Lower leg skin (tissue), 4 donors: ENCODE data around the gene EIF2B4. TPM values are rescaled to one million over a fixed set of nuclear protein-coding genes. Genes with fewer than 3 reads are reported as not detected.

ENCODE experiments used
- DNase-seq, 2 donors: peaks; one replicate each; pipeline ENCODE4 v3.0.0-alpha.2; 2019; ENCODE audit warnings: low spot score in 2 of 2
- H3K4me3 ChIP-seq: fragments of 200-600 bp; sonication (generic); 2 replicates; pipeline ENCODE4 v1.5.1; 2017; ENCODE audit warnings: mild to moderate bottlenecking, low read depth; ENCODE audit not compliant: poor library complexity, severe bottlenecking
- CTCF ChIP-seq, 3 donors: fragments of 450-650 bp; IDR thresholded peaks; one replicate each; pipeline ENCODE4 v1.5.1; 2016; ENCODE audit warnings: antibody characterized with exemption in 3 of 3, mild to moderate bottlenecking in 3 of 3, moderate library complexity in 2 of 3
- POLR2A ChIP-seq, 2 donors: fragments of 450-650 bp; IDR thresholded peaks; one replicate each; pipeline ENCODE4 v1.6.1; 2016 to 2017; ENCODE audit warnings: antibody characterized with exemption in 2 of 2, mild to moderate bottlenecking in 1 of 2, moderate library complexity in 1 of 2
- WGBS, 2 donors: methylation state at CpG; one replicate each; pipeline ENCODE4 v1.1.5; 2018; 5-methylcytosine and 5-hydroxymethylcytosine counted together
- intact Hi-C: fragments of 100-400 bp; cut with DNase I; formaldehyde crosslinking; loops from one replicate; pipeline ENCODE4 v1.15.0; 2023; ENCODE audit warnings: low total_unique reads
- total RNA-seq, 4 donors: library from RNA; depleted of rRNA; stranded (reverse); fragments of >200 nt; gene quantifications; one replicate each; pipeline ENCODE4 v1.1.0, GENCODE V29; 2016

Gene EIF2B4
- total RNA-seq, 4 donors from 2014 or later, result 49.3 to 64.3 (median 57.2) TPM

GRCh38 chr2:27316655-27317412 lies 53.3 kb downstream of the EIF2B4 start:
- H3K4me3 ChIP-seq, result no peak overlapping the region
- intact Hi-C loops, result no loop called here
- no peak for DNase-seq
- TF ChIP-seq POLR2A (IDR thresholded peaks at IDR 0.05), result no peak
- no peak for TF ChIP-seq CTCF (IDR thresholded peaks at IDR 0.05)
- WGBS, 2 donors, result 68 to 79% methylated on average over 12 of the region's 12 CpGs

GRCh38 chr2:27315122-27315521 lies 55.0 kb downstream of the EIF2B4 start:
- intact Hi-C loops, result no loop called here
- DNase-seq, result no peak
- H3K4me3 ChIP-seq, result no peak overlapping the region
- 73 to 80% methylated on average over 8 of the region's 8 CpGs for WGBS, 2 donors
- TF ChIP-seq CTCF (IDR thresholded peaks at IDR 0.05) (no peak), POLR2A (IDR thresholded peaks at IDR 0.05) (no peak)

- WGBS, 2 donors, result 86 to 89% methylated on average over 8 to 9 of the region's 9 CpGs
- intact Hi-C loops, result no loop called here
- no peak overlapping the region for H3K4me3 ChIP-seq
- DNase-seq, result no peak
- TF ChIP-seq CTCF (IDR thresholded peaks at IDR 0.05), result no peak
- TF ChIP-seq POLR2A (IDR thresholded peaks at IDR 0.05), result no peak
These were observed 55.4 kb downstream of the EIF2B4 start for GRCh38 chr2:27314709-27315108.

Other genes starting within 250 kb of the EIF2B4 start
- under 1 TPM in 2 of 4 donors, not detected in 2; 0.57 to 0.94 TPM for gene ABHD1, start 246.5 kb downstream of the EIF2B4 start, total RNA-seq
- gene PREB, start 235.7 kb downstream of the EIF2B4 start, total RNA-seq, result 10 to 100 TPM; 41.2 to 76.5 (median 53.5) TPM
- not detected for gene PRR30, start 230.9 kb downstream of the EIF2B4 start, total RNA-seq
- gene TCF23, start 221.3 kb downstream of the EIF2B4 start, total RNA-seq, result not detected
- 100 to 1,000 TPM; 107 to 121 (median 114) TPM for gene ATRAID, start 158.3 kb downstream of the EIF2B4 start, total RNA-seq
- gene SLC5A6, start 158.1 kb downstream of the EIF2B4 start, total RNA-seq, result 10 to 100 TPM; 11.6 to 24.6 (median 17.0) TPM
- 10 to 100 TPM in 3 of 4 donors, 1 to 10 TPM in 1; 9.0 to 28.8 (median 17.4) TPM for gene CAD, start 153.0 kb downstream of the EIF2B4 start, total RNA-seq
- gene SLC30A3, start 107.3 kb downstream of the EIF2B4 start, total RNA-seq, result under 1 TPM in 1 of 4 donors, not detected in 3; 0.15 TPM
- gene DNAJC5G, start 94.9 kb downstream of the EIF2B4 start, total RNA-seq, result not detected
- not detected for gene TRIM54, start 87.9 kb downstream of the EIF2B4 start, total RNA-seq
- 1 to 10 TPM in 2 of 4 donors, under 1 TPM in 1, not detected in 1; 0.84 to 8.8 (median 1.3) TPM for gene UCN, start 61.9 kb downstream of the EIF2B4 start, total RNA-seq
- gene MPV17, start 47.2 kb downstream of the EIF2B4 start, total RNA-seq, result 10 to 100 TPM; 27.2 to 44.8 (median 37.0) TPM
- 100 to 1,000 TPM in 1 of 4 donors, 10 to 100 TPM in 3; 54.3 to 125 (median 62.9) TPM for gene GTF3C2, start 13.6 kb downstream of the EIF2B4 start, total RNA-seq
- gene SNX17, start 278 bp upstream of the EIF2B4 start, total RNA-seq, result 100 to 1,000 TPM in 1 of 4 donors, 10 to 100 TPM in 3; 72.3 to 101 (median 80.2) TPM
- gene ZNF513, start 10.4 kb upstream of the EIF2B4 start, total RNA-seq, result 10 to 100 TPM in 3 of 4 donors, 1 to 10 TPM in 1; 8.3 to 14.9 (median 11.5) TPM
- 10 to 100 TPM; 40.2 to 50.3 (median 48.1) TPM for gene PPM1G, start 39.3 kb upstream of the EIF2B4 start, total RNA-seq
- 10 to 100 TPM; 60.9 to 79.7 (median 68.3) TPM for gene NRBP1, start 58.3 kb upstream of the EIF2B4 start, total RNA-seq
- 10 to 100 TPM; 22.2 to 28.0 (median 25.6) TPM for gene KRTCAP3, start 72.0 kb upstream of the EIF2B4 start, total RNA-seq
- 10 to 100 TPM; 13.2 to 18.8 (median 14.4) TPM for gene IFT172, start 119.4 kb upstream of the EIF2B4 start, total RNA-seq
- gene FNDC4, start 124.9 kb upstream of the EIF2B4 start, total RNA-seq, result 1 to 10 TPM; 2.6 to 9.1 (median 5.0) TPM
- gene GCKR, start 126.5 kb upstream of the EIF2B4 start, total RNA-seq, result not detected
- gene ZNF512, start 212.7 kb upstream of the EIF2B4 start, total RNA-seq, result 10 to 100 TPM in 2 of 4 donors, 1 to 10 TPM in 2; 3.5 to 17.6 (median 12.6) TPM